Epithelial cell of esophagus (primary cell): ENCODE data around the gene DRAM2.
A peak's percentile ranks its signal among the peaks of the same experiment; 100 is the strongest.

ENCODE experiments used
- DNase-seq: peaks from one replicate; pipeline ENCODE4 v3.0.0; 2010; ENCODE audit warnings: low read depth
- H3K4me3 ChIP-seq: 2 replicates; pipeline ENCODE4 v1.5.1; 2011; ENCODE audit warnings: mild to moderate bottlenecking, low read length, control low read depth
- TF ChIP-seq, protein P1 (sequence below): IDR thresholded peaks from 2 replicates; pipeline ENCODE4 v1.5.1; 2011; ENCODE audit warnings: low read depth, mild to moderate bottlenecking, low read length, control low read depth, inconsistent platforms; ENCODE audit not compliant: insufficient read depth; ENCODE audit errors: missing control alignments

The DRAM2 gene

GRCh38 chr1:111145542-111145941 lies 5.6 kb upstream of the DRAM2 start:
- TF ChIP-seq, protein P1, sequence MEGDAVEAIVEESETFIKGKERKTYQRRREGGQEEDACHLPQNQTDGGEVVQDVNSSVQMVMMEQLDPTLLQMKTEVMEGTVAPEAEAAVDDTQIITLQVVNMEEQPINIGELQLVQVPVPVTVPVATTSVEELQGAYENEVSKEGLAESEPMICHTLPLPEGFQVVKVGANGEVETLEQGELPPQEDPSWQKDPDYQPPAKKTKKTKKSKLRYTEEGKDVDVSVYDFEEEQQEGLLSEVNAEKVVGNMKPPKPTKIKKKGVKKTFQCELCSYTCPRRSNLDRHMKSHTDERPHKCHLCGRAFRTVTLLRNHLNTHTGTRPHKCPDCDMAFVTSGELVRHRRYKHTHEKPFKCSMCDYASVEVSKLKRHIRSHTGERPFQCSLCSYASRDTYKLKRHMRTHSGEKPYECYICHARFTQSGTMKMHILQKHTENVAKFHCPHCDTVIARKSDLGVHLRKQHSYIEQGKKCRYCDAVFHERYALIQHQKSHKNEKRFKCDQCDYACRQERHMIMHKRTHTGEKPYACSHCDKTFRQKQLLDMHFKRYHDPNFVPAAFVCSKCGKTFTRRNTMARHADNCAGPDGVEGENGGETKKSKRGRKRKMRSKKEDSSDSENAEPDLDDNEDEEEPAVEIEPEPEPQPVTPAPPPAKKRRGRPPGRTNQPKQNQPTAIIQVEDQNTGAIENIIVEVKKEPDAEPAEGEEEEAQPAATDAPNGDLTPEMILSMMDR = no peak
- H3K4me3 ChIP-seq = no peak overlapping the region
- DNase-seq = no peak

DNA sequence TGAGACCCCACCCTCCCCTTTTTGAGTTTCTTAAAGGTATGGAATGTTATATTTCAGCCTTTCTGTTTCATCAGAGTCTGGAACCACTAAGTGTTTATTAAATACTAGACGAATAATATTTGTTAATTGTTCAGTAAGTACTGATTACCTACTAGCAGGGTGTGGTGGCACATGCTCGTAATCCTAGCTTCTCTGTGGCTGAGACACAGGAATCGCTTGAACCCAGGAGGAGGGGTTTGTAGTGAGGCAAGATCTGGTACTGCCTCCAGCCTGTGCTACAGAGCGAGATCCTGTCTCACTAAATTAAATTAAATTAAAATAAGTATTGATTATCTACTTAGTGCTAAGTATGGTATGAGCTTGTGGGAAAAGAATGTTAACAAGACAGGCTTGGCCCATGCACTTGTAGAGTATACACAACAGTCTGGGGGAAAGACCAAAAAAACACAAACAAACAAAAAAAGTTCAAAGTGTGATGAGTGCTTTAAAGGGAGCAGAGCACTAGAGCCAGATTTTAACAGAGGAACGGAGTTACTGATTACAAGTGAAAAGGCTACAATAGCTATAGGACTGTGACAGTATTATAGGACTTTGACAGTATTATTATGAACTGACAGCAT lies 2.6 kb upstream of the DRAM2 start:
- TF ChIP-seq, protein P1 = no peak
- peak; percentile 42 for DNase-seq
- H3K4me3 ChIP-seq = no peak overlapping the region

GRCh38 chr1:111141245-111142220 lies 1.6 kb upstream of the DRAM2 start:
- TF ChIP-seq, protein P1 = no peak
- peak; percentile 72 for DNase-seq
- peak overlapping the region; percentile 89 for H3K4me3 ChIP-seq

DNA sequence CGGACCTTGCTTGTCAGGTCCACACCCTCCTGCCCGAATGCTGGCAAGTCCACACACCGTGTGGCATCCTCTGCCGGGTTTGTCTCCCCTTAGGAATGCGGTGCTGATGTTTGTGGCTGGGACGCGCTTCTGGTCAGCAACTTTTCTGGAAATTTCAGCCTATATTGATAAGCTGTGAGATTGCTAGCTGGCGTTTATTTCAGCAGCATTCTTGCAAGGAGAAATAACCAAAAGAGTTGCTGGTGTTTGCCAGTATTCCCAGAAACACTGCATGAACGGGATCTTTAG lies 731 bp upstream of the DRAM2 start:
- TF ChIP-seq, protein P1 = no peak
- H3K4me3 ChIP-seq = peak overlapping the region; percentile 89
- DNase-seq = peak; percentile 81

- DNase-seq = peak; percentile 51
- peak overlapping the region; percentile 89 for H3K4me3 ChIP-seq
- TF ChIP-seq, protein P1 = no peak
Measured at GRCh38 chr1:111139324-111139955, 453 bp downstream of the DRAM2 start.

- TF ChIP-seq, protein P1 = no peak
- H3K4me3 ChIP-seq = no peak overlapping the region
- no peak for DNase-seq
Measured at GRCh38 chr1:111133866-111134265, 6.0 kb downstream of the DRAM2 start.

- TF ChIP-seq, protein P1 = no peak
- no peak overlapping the region for H3K4me3 ChIP-seq
- no peak for DNase-seq
Measured at GRCh38 chr1:111131693-111132092, 8.2 kb downstream of the DRAM2 start.
